HG02852 (cell line): ENCODE results near the gene HBA2.
"Not testable (repeated sequence)": the region's sequence is repeated elsewhere in the genome, so short reads cannot be mapped to it uniquely, and the experiment has no call there.

Source experiments
- ATAC-seq: cut with Tn5 transposase; IDR thresholded peaks from one replicate; pipeline ENCODE4 v1.9.1; 2021; ENCODE audit warnings: mild to moderate bottlenecking, moderate library complexity; ENCODE audit not compliant: unreplicated experiment

Gene HBA2

GRCh38 chr16:172374-172941, at the start of gene HBA2:
Gene HBA2, plus strand, starts transcription at chr16:172876. Its CDS starts 37 bp downstream, at chr16:172913.
- ATAC-seq = not testable (repeated sequence)

DNA sequence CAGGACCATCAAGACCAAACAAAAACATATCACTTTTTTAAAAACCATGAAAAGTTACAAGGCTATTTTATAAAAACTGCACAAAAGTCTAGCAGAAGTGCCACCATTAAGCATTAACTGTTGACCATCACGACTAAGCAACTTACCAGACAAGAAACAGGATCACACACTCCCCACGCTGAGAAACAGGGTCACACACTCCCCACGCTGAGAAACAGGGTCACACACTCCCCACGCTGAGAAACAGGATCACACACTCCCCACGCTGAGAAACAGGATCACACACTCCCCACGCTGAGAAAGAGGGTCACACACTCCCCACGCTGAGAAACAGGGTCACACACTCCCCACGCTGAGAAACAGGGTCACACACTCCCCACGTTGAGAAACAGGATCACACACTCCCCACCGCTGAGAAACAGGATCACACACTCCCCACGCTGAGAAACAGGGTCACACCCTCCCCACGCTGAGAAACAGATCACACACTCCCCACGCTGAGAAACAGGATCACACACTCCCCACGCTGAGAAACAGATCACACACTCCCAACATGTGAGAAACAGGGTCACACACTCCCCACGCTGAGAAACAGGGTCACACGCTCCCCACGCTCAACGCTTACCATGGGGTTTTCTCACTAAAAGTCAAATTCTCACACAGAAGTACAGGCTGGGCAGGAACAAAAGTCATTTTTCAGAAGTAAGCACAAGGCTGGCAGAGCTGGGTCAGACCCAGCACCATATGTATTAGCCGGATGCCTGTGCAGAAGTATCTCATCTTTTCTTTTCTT, 48.9 kb upstream of the HBA2 start:
- not testable (repeated sequence) for ATAC-seq

DNA sequence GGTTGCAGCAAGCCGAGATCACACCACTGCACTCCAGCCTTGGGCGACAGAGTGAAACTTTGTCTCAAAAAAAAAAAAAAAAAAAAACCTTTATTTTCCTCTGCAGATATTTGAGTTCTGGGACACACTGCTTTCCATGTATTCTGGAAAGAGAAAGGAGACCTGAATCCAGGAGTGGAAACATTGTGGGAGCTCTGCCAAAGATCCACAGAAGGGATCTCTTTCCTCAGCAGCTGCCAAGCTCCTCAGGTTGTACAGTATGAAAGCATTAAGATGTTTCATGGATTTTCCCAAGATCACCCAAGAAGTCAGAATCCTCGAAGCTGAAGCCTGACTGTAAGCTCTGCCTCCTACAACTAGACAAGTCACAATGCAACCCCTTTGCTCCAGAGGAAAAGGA, 47.7 kb upstream of the HBA2 start:
- no peak for ATAC-seq

DNA sequence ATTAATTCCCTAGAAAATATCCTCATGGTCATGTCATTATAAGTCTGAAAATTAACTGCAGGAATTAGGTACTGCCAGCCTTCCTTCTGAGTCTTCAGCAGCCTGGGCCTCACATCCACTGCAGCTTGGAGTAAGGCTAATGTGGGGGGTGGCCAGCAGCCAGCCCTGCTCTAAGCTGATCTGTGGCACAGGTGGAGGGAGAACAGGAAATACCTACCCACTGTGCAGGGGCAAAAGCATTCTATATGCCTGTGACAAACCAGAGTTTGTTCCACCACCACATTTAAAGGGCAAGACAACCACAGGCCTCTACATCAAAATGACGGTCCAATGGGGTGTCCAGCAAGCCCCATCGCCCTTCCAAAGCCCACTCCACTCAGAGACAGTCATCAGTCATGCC, 43.6 kb upstream of the HBA2 start:
- ATAC-seq = no peak

DNA sequence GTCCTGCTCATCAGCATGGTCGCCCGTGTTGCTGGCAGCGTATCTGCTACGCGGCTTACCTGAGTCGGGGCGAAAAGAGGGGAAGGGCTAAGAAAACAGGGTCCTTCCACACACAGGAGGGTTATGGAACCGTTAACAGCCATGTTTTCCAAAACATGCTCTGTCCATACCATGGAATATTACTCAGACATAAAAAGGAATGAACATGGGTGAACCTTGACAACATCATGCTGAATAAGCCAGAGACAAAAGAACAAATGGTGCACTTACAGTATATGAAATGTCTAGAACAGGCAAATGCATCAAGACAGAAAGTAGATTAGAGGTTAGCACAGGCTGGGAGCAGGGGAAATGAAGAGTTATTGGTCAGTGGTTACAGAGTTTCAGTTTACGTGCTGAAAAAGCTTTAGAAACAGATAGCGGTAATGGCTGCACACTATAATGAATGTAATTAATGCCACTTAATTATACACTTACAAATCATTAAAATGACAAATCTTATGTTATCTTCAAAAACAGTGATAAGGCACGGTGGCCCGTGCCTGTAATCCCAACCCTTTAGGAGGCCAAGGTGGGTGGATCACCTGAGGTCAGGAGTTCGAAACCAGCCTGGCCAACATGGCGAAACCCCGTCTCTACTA, 42.0 kb upstream of the HBA2 start:
- no peak for ATAC-seq

- ATAC-seq = no peak
Measured at GRCh38 chr16:132120-132519, 40.6 kb upstream of the HBA2 start.

- no peak for ATAC-seq
Measured at GRCh38 chr16:133716-134115, 39.0 kb upstream of the HBA2 start.

DNA sequence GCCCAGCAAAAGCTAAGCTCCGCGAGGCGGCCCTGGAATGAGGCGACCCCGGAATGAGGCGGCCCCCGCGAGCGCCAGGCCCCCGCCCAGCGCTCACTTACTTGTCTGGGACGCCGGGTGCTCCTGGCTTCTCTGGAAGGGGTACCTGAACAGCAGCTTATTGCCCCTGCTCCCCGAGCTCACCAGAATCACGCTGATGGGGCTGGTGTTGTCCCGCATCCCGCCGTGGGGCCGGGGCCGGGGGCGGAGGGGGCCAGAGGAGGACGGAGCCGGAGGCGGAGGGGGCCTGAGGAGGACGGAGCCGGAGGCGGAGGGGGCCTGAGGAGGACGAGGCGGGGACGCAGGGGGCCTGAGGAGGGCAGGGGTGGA, 34.6 kb upstream of the HBA2 start:
- ATAC-seq = no peak

DNA sequence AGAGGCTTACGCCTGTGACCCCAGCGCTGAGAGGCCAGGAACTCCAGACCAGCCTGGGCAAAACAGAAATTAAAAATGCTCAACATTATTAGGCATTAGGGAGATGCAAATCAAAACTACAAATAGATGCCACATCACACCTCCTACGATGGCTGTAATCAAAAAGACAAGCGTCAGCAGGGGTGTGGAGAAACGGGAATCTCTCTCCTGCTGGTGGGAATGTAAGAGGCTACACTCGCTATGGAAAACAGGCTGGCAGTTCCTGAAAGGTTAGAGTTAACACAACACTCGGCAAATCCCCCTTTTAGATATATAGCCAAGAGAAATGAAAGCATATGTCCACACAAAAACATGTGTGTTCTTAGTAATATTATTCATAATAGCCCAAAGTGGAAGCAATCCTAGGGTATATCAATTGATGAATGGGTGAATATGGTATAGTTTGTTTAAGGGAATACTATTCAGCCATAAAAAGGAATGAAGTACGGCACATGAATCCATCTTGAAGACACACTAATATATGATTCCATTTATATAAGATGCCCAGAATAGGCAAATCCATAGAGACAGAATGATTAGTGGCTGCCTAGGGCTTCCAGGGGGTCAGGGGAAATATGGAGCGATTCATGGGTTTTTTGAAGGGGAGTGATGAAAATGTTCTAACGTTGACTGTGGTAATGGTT, 32.4 kb upstream of the HBA2 start:
- ATAC-seq = no peak

- no peak for ATAC-seq
Measured at GRCh38 chr16:142405-142967, 30.2 kb upstream of the HBA2 start.

- ATAC-seq = no peak
Measured at GRCh38 chr16:143047-143446, 29.6 kb upstream of the HBA2 start.

GRCh38 chr16:143456-143855, 29.2 kb upstream of the HBA2 start:
- no peak for ATAC-seq

DNA sequence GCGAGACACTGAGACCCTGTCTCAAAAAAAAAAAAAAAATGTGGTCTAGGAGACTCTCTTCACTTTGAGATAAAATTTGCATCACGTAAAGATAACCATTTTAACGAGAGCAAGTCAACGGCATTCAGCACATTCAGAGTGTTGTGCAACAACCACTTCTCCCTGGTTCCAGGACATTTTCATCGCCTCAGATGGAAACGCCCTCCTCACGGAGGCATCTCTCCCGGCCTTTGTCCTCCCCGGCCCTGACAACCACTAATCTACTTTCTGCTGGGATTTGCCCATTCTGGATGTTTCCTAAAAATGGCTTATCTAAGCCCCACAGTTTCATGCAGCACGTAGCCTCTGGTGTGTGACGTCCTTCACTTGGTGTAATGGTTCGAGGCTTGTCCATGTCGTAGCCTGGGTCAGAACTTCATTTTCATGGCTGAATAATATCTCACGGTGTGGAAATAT, 27.9 kb upstream of the HBA2 start:
- no peak for ATAC-seq

GRCh38 chr16:146646-147045, 26.0 kb upstream of the HBA2 start:
- ATAC-seq = no peak

- no peak for ATAC-seq
Measured at GRCh38 chr16:149024-149660, 23.5 kb upstream of the HBA2 start.

DNA sequence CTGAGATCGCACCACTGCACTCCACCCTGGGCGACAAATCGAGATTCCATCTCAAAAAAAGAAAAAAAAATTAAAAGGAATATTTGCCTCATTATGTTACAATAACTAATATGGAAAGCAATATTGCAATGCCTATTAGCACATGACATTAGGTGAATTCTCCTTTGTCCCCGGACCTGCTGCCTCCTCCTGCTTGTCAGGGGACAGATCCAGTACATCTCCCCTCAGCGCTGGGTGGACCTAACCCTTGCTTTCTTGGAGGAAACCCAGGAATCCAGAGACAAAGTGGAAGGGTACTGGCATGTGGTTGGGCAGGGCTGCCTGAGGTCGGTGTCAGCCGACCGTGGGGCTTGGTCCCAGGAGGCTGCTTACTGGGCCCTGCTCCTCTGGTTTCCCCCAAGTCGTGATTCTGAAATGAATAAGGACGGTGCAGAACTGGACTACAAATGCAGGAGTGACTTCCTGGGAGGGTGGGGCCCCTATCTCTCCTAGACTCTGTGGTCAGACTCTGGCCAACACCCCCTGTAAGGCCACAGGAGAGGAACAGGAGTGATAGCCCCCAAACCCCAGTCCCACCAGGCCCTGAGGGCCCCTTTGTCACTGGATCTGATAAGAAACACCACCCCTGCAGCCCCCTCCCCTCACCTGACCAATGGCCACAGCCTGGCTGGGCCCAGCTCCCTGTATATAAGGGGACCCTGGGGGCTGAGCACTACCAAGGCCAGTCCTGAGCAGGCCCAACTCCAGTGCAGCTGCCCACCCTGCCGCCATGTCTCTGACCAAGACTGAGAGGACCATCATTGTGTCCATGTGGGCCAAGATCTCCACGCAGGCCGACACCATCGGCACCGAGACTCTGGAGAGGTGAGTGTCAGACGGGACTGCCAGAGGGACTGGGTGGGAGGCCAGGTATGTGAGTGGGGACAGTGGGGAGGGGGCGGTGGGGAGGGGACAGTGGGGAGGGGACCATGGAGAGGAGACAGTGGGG, 20.2 kb upstream of the HBA2 start, which contains the start of gene HBZ:
Gene HBZ, plus strand, starts transcription at position 504 of the 988 bp plus-strand sequence. Its CDS starts 266 bp downstream, at position 770.
- no peak for ATAC-seq

GRCh38 chr16:153129-153521, 19.6 kb upstream of the HBA2 start:
- not testable (repeated sequence) for ATAC-seq

DNA sequence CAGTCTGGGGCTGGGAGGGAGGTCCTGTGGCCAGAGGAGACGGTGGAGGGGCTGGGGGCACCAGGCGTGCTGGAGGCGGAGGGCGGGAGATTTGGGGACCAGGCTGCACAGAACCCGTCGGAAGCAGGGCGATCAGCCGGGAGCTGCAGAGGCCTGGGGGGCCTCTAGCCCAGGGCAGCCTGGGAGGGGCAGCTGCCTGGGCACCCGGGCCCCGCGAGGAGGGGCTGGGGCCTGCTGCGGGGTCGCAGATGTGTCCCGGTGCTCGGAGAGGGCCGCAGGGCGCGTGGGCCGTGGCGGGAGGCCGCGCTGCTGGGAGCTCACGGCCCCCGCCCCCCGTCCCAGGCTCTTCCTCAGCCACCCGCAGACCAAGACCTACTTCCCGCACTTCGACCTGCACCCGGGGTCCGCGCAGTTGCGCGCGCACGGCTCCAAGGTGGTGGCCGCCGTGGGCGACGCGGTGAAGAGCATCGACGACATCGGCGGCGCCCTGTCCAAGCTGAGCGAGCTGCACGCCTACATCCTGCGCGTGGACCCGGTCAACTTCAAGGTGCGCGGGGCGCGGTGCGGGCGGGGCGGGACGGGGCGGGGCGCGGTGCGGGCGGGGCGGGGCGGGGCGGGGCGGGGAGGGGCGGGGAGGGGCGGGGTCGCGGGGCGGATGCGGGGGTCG, 19.0 kb upstream of the HBA2 start:
- not testable (repeated sequence) for ATAC-seq
